HG03432 (cell line): ENCODE measurements around the gene ARRDC4.
"Not testable (repeated sequence)": the region's sequence is repeated elsewhere in the genome, so short reads cannot be mapped to it uniquely, and the experiment has no call there.

ENCODE experiments used
- ATAC-seq: cut with Tn5 transposase; IDR thresholded peaks from one replicate; pipeline ENCODE4 v1.9.1; 2021; ENCODE audit warnings: mild to moderate bottlenecking, moderate library complexity; ENCODE audit not compliant: unreplicated experiment

ARRDC4 gene

GRCh38 chr15:97966246-97966645 is 5.7 kb downstream of the ARRDC4 start:
- ATAC-seq, result no peak

DNA sequence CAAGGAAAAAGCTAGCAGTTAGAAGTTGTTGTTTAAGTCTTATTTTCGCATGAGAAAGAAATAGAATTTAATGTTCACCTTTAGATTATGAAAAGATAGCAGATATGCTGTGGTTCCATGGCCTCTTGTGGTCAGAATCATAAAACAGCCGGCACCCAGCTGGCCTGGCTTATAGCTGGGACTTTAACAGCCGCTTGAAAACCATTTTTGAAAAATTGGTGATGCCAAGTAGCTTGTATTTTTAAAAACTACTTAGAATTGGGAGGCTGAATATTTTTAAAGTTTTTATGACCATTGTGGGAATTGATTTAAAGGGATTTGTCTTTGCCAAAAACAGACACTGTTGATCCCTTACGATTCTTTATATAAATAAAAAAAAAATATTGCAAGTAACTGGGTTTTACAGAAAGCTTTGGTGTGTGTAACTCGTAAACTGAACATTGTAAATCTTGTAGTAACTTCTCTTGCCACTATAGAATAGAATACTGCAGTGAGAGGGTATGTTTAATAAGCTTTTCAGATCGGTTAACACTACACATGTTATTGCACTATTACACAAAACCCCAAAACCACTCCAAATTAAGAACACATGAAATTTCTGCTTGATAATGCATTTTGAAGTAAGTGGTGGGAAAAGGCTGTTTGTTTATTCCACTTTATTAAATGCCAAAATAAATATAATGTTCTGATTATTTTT is 6.6 kb downstream of the ARRDC4 start:
- ATAC-seq, result no peak

- no peak for ATAC-seq
Measured at GRCh38 chr15:97967881-97968280, 7.4 kb downstream of the ARRDC4 start.

- no peak for ATAC-seq
Measured at GRCh38 chr15:97968380-97968779, 7.9 kb downstream of the ARRDC4 start.

DNA sequence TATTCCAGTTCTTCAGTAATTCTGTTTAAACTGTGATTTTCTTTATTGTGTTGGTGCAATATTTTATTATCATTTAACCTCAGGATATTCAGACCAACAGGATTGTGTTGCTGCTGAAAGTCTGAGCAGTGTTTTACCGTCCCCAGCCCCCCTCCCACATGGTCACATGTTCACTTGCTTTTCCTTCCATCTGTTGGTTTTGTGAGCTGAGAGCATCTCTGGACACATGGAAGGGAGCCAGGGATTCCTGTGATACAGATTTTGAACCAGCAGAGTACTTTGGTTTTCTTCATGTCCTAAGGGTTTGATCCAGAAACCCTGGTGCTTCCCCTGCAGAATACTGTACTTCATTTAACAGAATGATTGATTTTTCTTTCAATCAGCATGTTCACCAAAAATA is 11.9 kb downstream of the ARRDC4 start:
- ATAC-seq, result no peak

DNA sequence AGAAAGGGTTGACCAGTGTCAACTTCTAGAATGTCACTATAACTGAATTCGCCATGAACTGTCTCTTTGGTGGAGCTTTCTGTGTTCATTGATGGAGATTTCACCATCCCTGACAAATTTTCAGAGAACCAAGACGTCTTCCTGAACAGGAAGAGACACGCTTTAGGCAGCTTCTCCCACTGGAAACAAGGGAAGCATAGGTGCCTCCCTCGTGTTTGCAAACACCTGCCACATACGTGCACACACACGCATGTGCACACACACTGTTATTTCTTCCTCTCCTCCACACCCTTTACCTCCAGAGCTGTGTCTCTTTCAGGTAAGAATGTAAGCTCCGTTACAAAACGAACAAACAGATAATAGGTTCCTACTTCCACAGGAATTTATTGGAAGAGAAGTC is 15.6 kb downstream of the ARRDC4 start:
- no peak for ATAC-seq

- no peak for ATAC-seq
Measured at GRCh38 chr15:97976766-97977503, 16.4 kb downstream of the ARRDC4 start.

DNA sequence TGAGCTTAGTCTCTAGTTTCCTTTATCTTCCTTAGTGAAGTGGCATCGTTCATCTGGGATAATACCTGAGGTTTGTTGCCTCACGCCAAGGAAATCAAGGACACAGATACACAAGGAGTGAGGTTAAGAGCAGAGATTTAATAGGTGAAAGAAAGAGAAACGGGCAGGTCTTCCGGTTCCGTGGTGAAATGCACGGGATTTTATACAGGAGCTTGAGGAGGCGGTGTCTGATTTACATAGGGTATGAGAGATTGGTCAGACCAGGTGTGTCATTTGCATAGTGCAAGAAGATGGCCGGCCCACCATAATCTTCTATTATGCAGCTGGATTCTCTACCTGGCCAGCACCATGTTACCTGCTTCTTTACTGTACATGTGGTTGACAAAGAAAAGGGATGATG is 17.2 kb downstream of the ARRDC4 start:
- ATAC-seq, result no peak

GRCh38 chr15:97978401-97979139 is 18.1 kb downstream of the ARRDC4 start:
- no peak for ATAC-seq

- no peak for ATAC-seq
Measured at GRCh38 chr15:97979140-97979520, 18.6 kb downstream of the ARRDC4 start.

DNA sequence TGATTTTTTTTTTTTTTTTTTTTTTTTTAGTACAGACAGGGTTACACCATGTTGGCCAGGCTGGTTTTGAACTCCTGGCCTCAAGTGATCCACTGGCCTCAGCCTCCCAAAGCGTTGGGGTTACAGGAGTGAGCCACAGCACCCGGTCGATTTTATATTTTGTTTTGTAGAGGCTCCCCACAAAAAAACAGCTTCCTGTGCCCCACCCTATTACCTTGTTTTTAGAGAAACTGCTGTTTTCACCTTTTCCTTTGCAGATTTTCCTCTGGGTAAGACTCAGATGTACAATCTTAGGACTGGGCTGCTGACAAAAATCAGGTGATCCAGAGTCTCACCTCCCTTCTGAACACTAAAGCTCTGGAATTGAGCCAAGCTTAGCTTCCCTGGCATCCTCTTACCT is 20.6 kb downstream of the ARRDC4 start:
- no peak for ATAC-seq

GRCh38 chr15:97981758-97982157 is 21.3 kb downstream of the ARRDC4 start:
- no peak for ATAC-seq

DNA sequence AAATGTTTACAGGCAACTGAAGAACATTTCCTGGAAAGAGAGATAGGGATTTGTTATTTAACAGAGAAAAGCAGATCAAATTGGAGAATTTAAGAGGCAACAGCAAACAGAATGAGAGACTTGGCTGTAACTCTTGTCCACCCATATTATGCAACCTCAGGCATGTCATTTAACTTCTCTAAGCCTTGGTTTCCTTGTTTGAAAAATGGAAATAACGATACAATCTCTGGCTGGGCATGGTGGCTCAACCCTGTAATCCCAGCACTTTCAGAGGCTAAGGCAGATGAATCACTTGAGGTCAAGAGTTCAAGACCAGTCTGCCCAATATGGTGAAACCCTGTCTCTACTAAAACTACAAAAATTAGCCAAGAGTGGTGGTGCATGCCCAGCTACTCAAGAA is 23.7 kb downstream of the ARRDC4 start:
- ATAC-seq, result no peak

GRCh38 chr15:97985979-97986378 is 25.5 kb downstream of the ARRDC4 start:
- not testable (repeated sequence) for ATAC-seq

DNA sequence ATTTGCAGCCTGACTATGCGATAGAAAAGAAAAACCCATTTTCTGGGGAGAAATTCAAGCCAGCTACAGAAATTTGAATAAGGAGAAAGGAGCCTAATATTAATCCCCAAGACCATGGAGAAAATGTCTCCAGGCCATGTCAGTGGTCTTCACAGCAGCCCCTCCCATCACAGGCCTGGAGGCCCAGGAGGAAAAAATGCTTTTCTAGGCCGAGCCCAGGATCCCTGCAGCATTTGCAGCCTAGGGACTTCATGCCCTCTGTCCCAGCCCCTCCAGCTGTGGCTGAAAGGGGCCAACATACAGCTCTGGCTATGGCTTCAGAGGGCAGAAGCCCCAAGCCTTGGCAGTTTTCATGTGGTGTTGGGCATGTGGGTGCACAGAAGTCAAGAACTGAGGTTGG is 26.3 kb downstream of the ARRDC4 start:
- ATAC-seq, result no peak

- no peak for ATAC-seq
Measured at GRCh38 chr15:97989299-97989698, 28.8 kb downstream of the ARRDC4 start.

DNA sequence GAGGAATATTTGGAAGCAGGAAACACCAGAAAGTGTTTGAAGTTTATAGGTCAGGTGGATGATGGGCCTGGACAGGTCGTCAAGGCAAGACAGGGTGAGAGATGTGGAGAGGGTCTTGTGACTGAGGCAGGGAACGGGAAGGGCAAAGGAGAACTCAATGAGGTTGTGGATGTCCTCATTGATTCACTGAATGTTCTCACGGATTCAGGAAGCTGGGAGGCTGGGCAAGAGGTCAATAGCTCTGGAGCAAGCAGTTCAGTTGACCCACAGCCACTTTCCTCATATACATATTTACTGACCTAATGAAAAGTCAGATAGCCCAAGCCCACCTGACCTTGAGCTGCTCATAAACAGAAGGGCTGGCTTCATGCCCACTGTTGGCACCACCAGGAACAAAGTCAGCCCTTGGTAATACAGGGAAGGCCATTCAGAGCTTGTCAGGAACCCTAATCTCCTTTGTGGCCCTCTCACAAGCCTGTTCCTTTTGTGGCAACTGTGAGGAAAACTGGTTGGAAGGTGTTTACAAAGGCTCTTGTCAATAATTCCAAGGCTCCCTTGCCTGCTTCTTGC is 31.6 kb downstream of the ARRDC4 start:
- no peak for ATAC-seq

- no peak for ATAC-seq
Measured at GRCh38 chr15:97992823-97993222, 32.3 kb downstream of the ARRDC4 start.

- ATAC-seq, result no peak
Measured at GRCh38 chr15:97993310-97993738, 32.8 kb downstream of the ARRDC4 start.

DNA sequence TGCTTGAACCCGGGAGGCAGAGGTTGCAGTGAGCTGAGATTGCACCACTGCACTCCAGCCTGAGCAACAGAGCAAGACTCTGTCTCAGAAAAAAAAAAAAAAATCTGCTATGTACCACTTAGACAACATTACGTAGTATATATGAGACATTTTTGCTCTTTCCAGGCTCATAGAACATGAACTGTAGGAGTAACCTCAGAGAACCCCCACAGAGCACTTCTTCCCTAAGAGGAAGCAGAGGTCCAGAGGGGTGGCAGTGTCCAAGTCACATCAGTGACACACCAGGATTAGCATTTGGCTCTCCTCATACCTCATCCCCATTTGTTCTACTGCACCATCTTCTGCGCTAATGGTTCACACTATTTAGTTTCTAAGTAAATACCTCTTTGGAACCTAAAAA is 33.7 kb downstream of the ARRDC4 start:
- no peak for ATAC-seq

- no peak for ATAC-seq
Measured at GRCh38 chr15:97995192-97995591, 34.7 kb downstream of the ARRDC4 start.
